ENCODE measurements around the gene SAXO1. TPM values are rescaled to one million over a fixed set of nuclear protein-coding genes. Genes with fewer than 3 reads are reported as not detected.

The SAXO1 gene
- polyA plus RNA-seq, 1 donor from 2014 or later, result not detected

DNA sequence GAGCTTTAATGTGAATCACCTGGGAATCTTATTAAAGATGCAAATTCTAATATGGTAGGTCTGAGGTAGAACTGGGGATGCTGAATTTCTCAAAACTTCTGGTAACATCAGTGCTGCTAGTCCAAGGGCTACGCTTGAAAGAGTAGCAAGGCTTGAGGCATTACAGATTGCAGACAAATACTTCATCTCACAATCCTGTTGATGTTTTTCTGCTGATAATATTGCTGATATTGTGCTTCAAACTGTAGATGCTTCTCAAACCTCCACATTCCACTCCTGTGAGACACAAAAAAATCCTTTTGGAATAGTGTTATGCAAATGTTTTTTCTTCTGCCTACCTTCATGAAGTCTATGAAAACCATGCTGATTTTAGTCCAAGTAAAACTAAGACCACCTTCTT lies 139.5 kb downstream of the SAXO1 start:
- Histone ChIP-seq H4K20me1 (ENCODE audit: insufficient read depth) (no peaks in the 10 kb centered on the region), H3K79me2 (replicated peaks; ENCODE audit: insufficient read depth, low read length) (no peaks in the 10 kb centered on the region), H3K9ac (ENCODE audit: low read length) (no peak overlapping the region), H3K4me3 (ENCODE audit: low read length) (no peak overlapping the region), H3K27me3 (ENCODE audit: insufficient read depth, low read depth, low read length) (no peaks in the 10 kb centered on the region), H2AFZ (ENCODE audit: low read depth, low read length) (no peak overlapping the region), H3K9me2 (ENCODE audit: insufficient read depth, low read length) (no peaks in the 10 kb centered on the region), H3K9me3 (ENCODE audit: low read length) (peaks cover 4% of the 10 kb centered on the region), H3F3A (ENCODE audit: insufficient read depth, low read length, poor library complexity, severe bottlenecking) (no peaks in the 10 kb centered on the region), H3K36me3 (ENCODE audit: insufficient read depth, low read length) (no peaks in the 10 kb centered on the region), H3K4me2 (ENCODE audit: low read length) (no peak overlapping the region), H3K27ac (ENCODE audit: low read length) (no peak overlapping the region)
- TF ChIP-seq EP300 (conservative IDR thresholded peaks at IDR 0.05; ENCODE audit: poor library complexity, severe bottlenecking) (no peak), RAD21 (conservative IDR thresholded peaks at IDR 0.05) (no peak), SMC3 (conservative IDR thresholded peaks at IDR 0.05; ENCODE audit: poor library complexity) (no peak), TAF1 (IDR thresholded peaks at IDR 0.05; ENCODE audit: low read depth) (no peak), POLR2AphosphoS5 (IDR thresholded peaks at IDR 0.05) (no peak), MXI1 (conservative IDR thresholded peaks at IDR 0.05; ENCODE audit: poor library complexity, severe bottlenecking) (no peak), EZH2 (IDR thresholded peaks at IDR 0.05; ENCODE audit: borderline replicate concordance, insufficient read depth, low read length, poor library complexity, severe bottlenecking) (no peak), CTCF (IDR thresholded peaks at IDR 0.05; ENCODE audit: poor library complexity, severe bottlenecking) (no peak)
- TF ChIP-seq, protein P1, sequence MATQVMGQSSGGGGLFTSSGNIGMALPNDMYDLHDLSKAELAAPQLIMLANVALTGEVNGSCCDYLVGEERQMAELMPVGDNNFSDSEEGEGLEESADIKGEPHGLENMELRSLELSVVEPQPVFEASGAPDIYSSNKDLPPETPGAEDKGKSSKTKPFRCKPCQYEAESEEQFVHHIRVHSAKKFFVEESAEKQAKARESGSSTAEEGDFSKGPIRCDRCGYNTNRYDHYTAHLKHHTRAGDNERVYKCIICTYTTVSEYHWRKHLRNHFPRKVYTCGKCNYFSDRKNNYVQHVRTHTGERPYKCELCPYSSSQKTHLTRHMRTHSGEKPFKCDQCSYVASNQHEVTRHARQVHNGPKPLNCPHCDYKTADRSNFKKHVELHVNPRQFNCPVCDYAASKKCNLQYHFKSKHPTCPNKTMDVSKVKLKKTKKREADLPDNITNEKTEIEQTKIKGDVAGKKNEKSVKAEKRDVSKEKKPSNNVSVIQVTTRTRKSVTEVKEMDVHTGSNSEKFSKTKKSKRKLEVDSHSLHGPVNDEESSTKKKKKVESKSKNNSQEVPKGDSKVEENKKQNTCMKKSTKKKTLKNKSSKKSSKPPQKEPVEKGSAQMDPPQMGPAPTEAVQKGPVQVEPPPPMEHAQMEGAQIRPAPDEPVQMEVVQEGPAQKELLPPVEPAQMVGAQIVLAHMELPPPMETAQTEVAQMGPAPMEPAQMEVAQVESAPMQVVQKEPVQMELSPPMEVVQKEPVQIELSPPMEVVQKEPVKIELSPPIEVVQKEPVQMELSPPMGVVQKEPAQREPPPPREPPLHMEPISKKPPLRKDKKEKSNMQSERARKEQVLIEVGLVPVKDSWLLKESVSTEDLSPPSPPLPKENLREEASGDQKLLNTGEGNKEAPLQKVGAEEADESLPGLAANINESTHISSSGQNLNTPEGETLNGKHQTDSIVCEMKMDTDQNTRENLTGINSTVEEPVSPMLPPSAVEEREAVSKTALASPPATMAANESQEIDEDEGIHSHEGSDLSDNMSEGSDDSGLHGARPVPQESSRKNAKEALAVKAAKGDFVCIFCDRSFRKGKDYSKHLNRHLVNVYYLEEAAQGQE (IDR thresholded peaks at IDR 0.05; ENCODE audit: borderline replicate concordance), result no peak

- no peaks in the 10 kb centered on the region for H4K20me1 ChIP-seq (ENCODE audit: insufficient read depth)
- H3K36me3 ChIP-seq (ENCODE audit: insufficient read depth, low read length), result no peaks in the 10 kb centered on the region
- no peaks in the 10 kb centered on the region for H3F3A ChIP-seq (ENCODE audit: insufficient read depth, low read length, poor library complexity, severe bottlenecking)
- H3K27me3 ChIP-seq (ENCODE audit: insufficient read depth, low read depth, low read length), result no peaks in the 10 kb centered on the region
- no peak overlapping the region for H2AFZ ChIP-seq (ENCODE audit: low read depth, low read length)
- no peak overlapping the region for H3K27ac ChIP-seq (ENCODE audit: low read length)
- H3K9me2 ChIP-seq (ENCODE audit: insufficient read depth, low read length), result no peaks in the 10 kb centered on the region
- H3K9ac ChIP-seq (ENCODE audit: low read length), result no peak overlapping the region
- TF ChIP-seq, protein P1 (IDR thresholded peaks at IDR 0.05; ENCODE audit: borderline replicate concordance), result no peak
- no peak for TF ChIP-seq POLR2AphosphoS5 (IDR thresholded peaks at IDR 0.05)
- no peak for TF ChIP-seq RAD21 (conservative IDR thresholded peaks at IDR 0.05)
- no peak for TF ChIP-seq TAF1 (IDR thresholded peaks at IDR 0.05; ENCODE audit: low read depth)
- no peak for TF ChIP-seq EP300 (conservative IDR thresholded peaks at IDR 0.05; ENCODE audit: poor library complexity, severe bottlenecking)
- TF ChIP-seq MXI1 (conservative IDR thresholded peaks at IDR 0.05; ENCODE audit: poor library complexity, severe bottlenecking), result no peak
- no peak for TF ChIP-seq EZH2 (IDR thresholded peaks at IDR 0.05; ENCODE audit: borderline replicate concordance, insufficient read depth, low read length, poor library complexity, severe bottlenecking)
- no peak for TF ChIP-seq SMC3 (conservative IDR thresholded peaks at IDR 0.05; ENCODE audit: poor library complexity)
- no peak for TF ChIP-seq CTCF (IDR thresholded peaks at IDR 0.05; ENCODE audit: poor library complexity, severe bottlenecking)
- peaks cover 4% of the 10 kb centered on the region for H3K9me3 ChIP-seq (ENCODE audit: low read length)
- no peak overlapping the region for H3K4me2 ChIP-seq (ENCODE audit: low read length)
- no peak overlapping the region for H3K4me3 ChIP-seq (ENCODE audit: low read length)
- H3K79me2 ChIP-seq (replicated peaks; ENCODE audit: insufficient read depth, low read length), result no peaks in the 10 kb centered on the region
Observed at GRCh38 chr9:18893046-18893445, 140.0 kb downstream of the SAXO1 start.

All from neural cell (in vitro differentiated cells).